Thyroid gland (tissue), 4 donors: ENCODE data around the gene SLC35B2. TPM values are rescaled to one million over a fixed set of nuclear protein-coding genes. Genes with fewer than 3 reads are reported as not detected.
A peak's percentile ranks its signal among the peaks of the same experiment; 100 is the strongest.

Experiments used
- DNase-seq, 2 donors: peaks; one replicate each; pipeline ENCODE4 v3.0.0-alpha.2; 2019
- H3K27ac ChIP-seq, 3 donors: fragments of 200-600 bp; sonication (generic); 1 replicate in 2 of 3; 2 replicates in 1 of 3; pipeline ENCODE4 v1.5.1; 2016 to 2019; ENCODE audit warnings: mild to moderate bottlenecking in 1 of 3, moderate library complexity in 1 of 3
- H3K27me3 ChIP-seq: fragments of 200-600 bp; sonication (generic); one replicate; pipeline ENCODE4 v1.5.1; 2019
- H3K36me3 ChIP-seq, 2 donors: fragments of 200-600 bp; sonication (generic); one replicate each; pipeline ENCODE4 v1.5.1; 2016 to 2019
- H3K4me1 ChIP-seq, 2 donors: fragments of 200-600 bp; sonication (generic); one replicate each; pipeline ENCODE4 v1.5.1; 2017 to 2019
- H3K4me3 ChIP-seq, 3 donors: fragments of 200-600 bp; sonication (generic); replicated peaks in 1 of 3; 1 replicate in 2 of 3; 2 replicates in 1 of 3; pipeline ENCODE4 v1.5.1; 2016; ENCODE audit warnings: mild to moderate bottlenecking in 1 of 3
- H3K9me3 ChIP-seq: fragments of 200-600 bp; sonication (generic); one replicate; pipeline ENCODE4 v1.5.1; 2017
- CTCF ChIP-seq, 6 experiments: fragments of 200-600 bp in 3 of 6; fragments of 450-650 bp in 3 of 6; sonication (generic) in 3 of 6; IDR thresholded peaks; one replicate each; pipeline ENCODE4 v1.5.1; 2016 to 2019; ENCODE audit warnings: antibody characterized with exemption in 6 of 6, mild to moderate bottlenecking in 2 of 6, inconsistent platforms in 1 of 6, moderate library complexity in 1 of 6
- POLR2A ChIP-seq, 2 donors: fragments of 450-650 bp; IDR thresholded peaks; one replicate each; pipeline ENCODE4 v1.6.1; 2017; ENCODE audit warnings: antibody characterized with exemption in 2 of 2, mild to moderate bottlenecking in 2 of 2, moderate library complexity in 1 of 2
- WGBS, 2 donors: methylation state at CpG; one replicate each; pipeline ENCODE4 v1.1.5; 2017; 5-methylcytosine and 5-hydroxymethylcytosine counted together
- intact Hi-C: fragments of 100-400 bp; cut with DNase I; formaldehyde crosslinking; loops from one replicate; pipeline ENCODE4 v1.15.1; 2023
- total RNA-seq, 4 donors: library from RNA; depleted of rRNA; stranded (reverse); fragments of >200 nt; gene quantifications; one replicate each; pipeline ENCODE4 v1.2.3, GENCODE V29; 2016

The SLC35B2 gene
- total RNA-seq, 4 donors from 2014 or later, result 28.5 to 46.5 (median 41.8) TPM

- DNase-seq, result no peak
- H3K9me3 ChIP-seq, result no peaks in the 10 kb centered on the region
- no peak overlapping the region for H3K4me3 ChIP-seq
- no peaks in the 10 kb centered on the region for H3K36me3 ChIP-seq
- H3K4me1 ChIP-seq, result peaks cover 23 to 25% of the 10 kb centered on the region in 2 donors
- intact Hi-C loops, result loop anchor here (5.0 to 10.0 kb wide), 2 partner anchors 67 to 144 kb away; no protein-coding TSS in a partner anchor
- TF ChIP-seq POLR2A (IDR thresholded peaks at IDR 0.05) (no peak), CTCF (IDR thresholded peaks at IDR 0.05) (no peak)
- H3K27me3 ChIP-seq, result no peaks in the 10 kb centered on the region
- 88 to 89% methylated on average over 7 of the region's 7 CpGs for WGBS, 2 donors
- H3K27ac ChIP-seq, result no peak overlapping the region
Observed at GRCh38 chr6:44238687-44239350, 18.5 kb downstream of the SLC35B2 start.

GRCh38 chr6:44237813-44238433 is 19.4 kb downstream of the SLC35B2 start:
- H3K4me3 ChIP-seq, result peak overlapping the region in 2 of 3 donors; percentile 55 to 85
- H3K36me3 ChIP-seq, result peaks cover 0 to 2% of the 10 kb centered on the region in 2 donors
- intact Hi-C loops, result loop anchor here (5.0 to 10.0 kb wide), 2 partner anchors 66 to 143 kb away; no protein-coding TSS in a partner anchor
- H3K27me3 ChIP-seq, result no peaks in the 10 kb centered on the region
- H3K9me3 ChIP-seq, result no peaks in the 10 kb centered on the region
- H3K4me1 ChIP-seq, result peaks cover 31 to 34% of the 10 kb centered on the region in 2 donors
- peak; percentile 93 to 98 (median 96) for TF ChIP-seq CTCF (IDR thresholded peaks at IDR 0.05)
- TF ChIP-seq POLR2A (IDR thresholded peaks at IDR 0.05), result peak; percentile 10 to 44
- 3 to 8% methylated on average over 16 to 34 of the region's 42 CpGs for WGBS, 2 donors
- DNase-seq, result peak; percentile 80 to 84
- H3K27ac ChIP-seq, result peak overlapping the region; percentile 96 to 99 (median 97)

- intact Hi-C loops, result loop anchor here (5.0 to 10.0 kb wide), 2 partner anchors 65 to 142 kb away; no protein-coding TSS in a partner anchor
- Histone ChIP-seq H3K27ac (peak overlapping the region; percentile 96 to 99 (median 97)), H3K27me3 (no peaks in the 10 kb centered on the region), H3K4me1 (peaks cover 31 to 40% of the 10 kb centered on the region in 2 donors), H3K4me3 (peak overlapping the region in 2 of 3 donors; percentile 55 to 85), H3K9me3 (no peaks in the 10 kb centered on the region), H3K36me3 (peaks cover 0 to 7% of the 10 kb centered on the region in 2 donors)
- TF ChIP-seq CTCF (IDR thresholded peaks at IDR 0.05) (no peak), POLR2A (IDR thresholded peaks at IDR 0.05) (peak; percentile 39 to 71)
- DNase-seq, result peak; percentile 94 to 96
- 42 to 45% methylated on average over 16 of the region's 22 CpGs for WGBS, 2 donors
Observed at GRCh38 chr6:44237021-44237812, 20.1 kb downstream of the SLC35B2 start.

- Histone ChIP-seq H3K4me3 (no peak overlapping the region), H3K4me1 (peaks cover 31 to 40% of the 10 kb centered on the region in 2 donors), H3K27me3 (no peaks in the 10 kb centered on the region), H3K36me3 (peaks cover 3 to 18% of the 10 kb centered on the region in 2 donors), H3K9me3 (no peaks in the 10 kb centered on the region), H3K27ac (peak overlapping the region in 2 of 3 donors; percentile 85 to 89)
- no peak for DNase-seq
- intact Hi-C loops, result loop anchor here (5.0 to 10.0 kb wide), 2 partner anchors 64 to 141 kb away; no protein-coding TSS in a partner anchor
- 88 to 94% methylated on average over 6 of the region's 6 CpGs for WGBS, 2 donors
- TF ChIP-seq POLR2A (IDR thresholded peaks at IDR 0.05) (no peak), CTCF (IDR thresholded peaks at IDR 0.05) (no peak)
Observed at GRCh38 chr6:44235891-44236516, 21.3 kb downstream of the SLC35B2 start.
